Sigmoid colon (tissue), 7 donors: ENCODE measurements around the gene KCNA2. TPM values are rescaled to one million over a fixed set of nuclear protein-coding genes. Genes with fewer than 3 reads are reported as not detected.

Source experiments
- DNase-seq: peaks from one replicate; pipeline ENCODE4 v3.0.0-alpha.2; 2019
- H3K27ac ChIP-seq, 4 donors: fragments of 200-600 bp; sonication (generic); one replicate each; pipeline ENCODE4 v1.5.1; 2016 to 2019; ENCODE audit warnings: mild to moderate bottlenecking in 1 of 4
- H3K27me3 ChIP-seq, 3 donors: fragments of 200-600 bp; sonication (generic); one replicate each; pipeline ENCODE4 v1.5.1; 2019; ENCODE audit warnings: mild to moderate bottlenecking in 1 of 3
- H3K36me3 ChIP-seq, 4 donors: fragments of 200-600 bp; sonication (generic); one replicate each; pipeline ENCODE4 v1.5.1; 2016 to 2019
- H3K4me1 ChIP-seq, 4 donors: fragments of 200-600 bp; sonication (generic); one replicate each; pipeline ENCODE4 v1.5.1; 2017 to 2019
- H3K4me3 ChIP-seq, 4 donors: fragments of 200-600 bp; sonication (generic); one replicate each; pipeline ENCODE4 v1.5.1; 2017 to 2019; ENCODE audit warnings: mild to moderate bottlenecking in 2 of 4, moderate library complexity in 1 of 4
- H3K9me3 ChIP-seq, 4 donors: fragments of 200-600 bp in 3 of 4; sonication (generic) in 3 of 4; one replicate each; pipeline versions ENCODE4 v1.5.1 to v1.6.1; 2013 to 2019
- EP300 ChIP-seq, 4 donors: sonication (generic); formaldehyde crosslinking; IDR thresholded peaks; one replicate each; pipeline ENCODE4 v1.6.1; 2017; ENCODE audit warnings: antibody characterized with exemption in 4 of 4
- POLR2A ChIP-seq, 2 donors: fragments of 450-650 bp; IDR thresholded peaks; one replicate each; pipeline ENCODE4 v1.6.1; 2016; ENCODE audit warnings: antibody characterized with exemption in 2 of 2, mild to moderate bottlenecking in 2 of 2, moderate library complexity in 2 of 2
- POLR2AphosphoS5 ChIP-seq, 4 donors: sonication (generic); formaldehyde crosslinking; IDR thresholded peaks; one replicate each; pipeline ENCODE4 v1.6.1; 2017; ENCODE audit warnings: antibody characterized with exemption in 4 of 4
- WGBS, 2 donors: extraction: QIAGEN DNeasy Blood & Tissue Kit; methylation state at CpG; one replicate each; pipeline ENCODE4 v1.1.7; 2013; 5-methylcytosine and 5-hydroxymethylcytosine counted together
- intact Hi-C: fragments of 100-400 bp; cut with DNase I; formaldehyde crosslinking; loops from one replicate; pipeline ENCODE4 v1.15.1; 2023
- polyA plus RNA-seq, 3 donors: library from polyadenylated mRNA; stranded (reverse); fragments of 200-250 nt; gene quantifications; one replicate each; pipeline ENCODE4 v1.2.3, GENCODE V29; 2013
- total RNA-seq, 4 donors: library from RNA; depleted of rRNA; stranded (reverse); fragments of >200 nt; gene quantifications; one replicate each; pipeline ENCODE4 v1.1.0, GENCODE V29; 2016
- TF ChIP-seq, protein P1 (sequence below), 4 experiments: fragments of 450-650 bp in 3 of 4; fragments of 200-600 bp in 1 of 4; IDR thresholded peaks; one replicate each; pipeline ENCODE4 v1.5.1; 2016 to 2019; ENCODE audit warnings: antibody characterized with exemption in 4 of 4, mild to moderate bottlenecking in 3 of 4, moderate library complexity in 2 of 4
- donor health status: healthy with polysubstance abuse.
- donor health status: Bipolar disorder and iron deficiency.
- donor health status: healthy.

The KCNA2 gene
- total and polyA plus RNA-seq, 7 donors, result under 0.01 to 5.8 (median 1.2) TPM; not detected in 1

DNA sequence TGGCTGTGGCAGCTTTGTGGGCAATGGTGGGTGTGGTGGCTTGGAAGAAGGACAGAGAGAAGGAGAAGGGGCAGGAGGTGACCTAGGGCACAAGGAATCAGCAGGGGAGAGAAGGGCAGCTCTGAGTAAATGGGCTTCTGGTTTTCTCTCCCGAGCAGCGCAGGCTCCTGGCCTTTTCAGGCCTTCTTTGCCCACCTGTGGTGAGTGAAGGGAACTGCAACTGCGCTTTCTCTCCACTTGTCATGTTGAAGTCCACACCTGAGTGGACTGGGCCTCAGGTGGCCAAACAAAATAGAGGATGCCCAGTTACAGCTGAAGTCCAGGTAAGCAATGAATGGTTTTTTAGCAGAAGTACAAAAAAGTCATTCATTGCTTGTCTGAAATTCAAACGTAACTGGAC lies 57.8 kb downstream of the KCNA2 start:
- Histone ChIP-seq H3K36me3 (no peaks in the 10 kb centered on the region), H3K27ac (no peak overlapping the region), H3K4me1 (no peaks in the 10 kb centered on the region), H3K27me3 (peaks cover 0 to 32% (median 13%) of the 10 kb centered on the region in 3 donors), H3K9me3 (no peaks in the 10 kb centered on the region), H3K4me3 (no peak overlapping the region)
- intact Hi-C loops, result no loop called here
- 64 to 78% methylated on average over 4 of the region's 4 CpGs for WGBS, 2 donors
- no peak for DNase-seq
- TF ChIP-seq, protein P1, sequence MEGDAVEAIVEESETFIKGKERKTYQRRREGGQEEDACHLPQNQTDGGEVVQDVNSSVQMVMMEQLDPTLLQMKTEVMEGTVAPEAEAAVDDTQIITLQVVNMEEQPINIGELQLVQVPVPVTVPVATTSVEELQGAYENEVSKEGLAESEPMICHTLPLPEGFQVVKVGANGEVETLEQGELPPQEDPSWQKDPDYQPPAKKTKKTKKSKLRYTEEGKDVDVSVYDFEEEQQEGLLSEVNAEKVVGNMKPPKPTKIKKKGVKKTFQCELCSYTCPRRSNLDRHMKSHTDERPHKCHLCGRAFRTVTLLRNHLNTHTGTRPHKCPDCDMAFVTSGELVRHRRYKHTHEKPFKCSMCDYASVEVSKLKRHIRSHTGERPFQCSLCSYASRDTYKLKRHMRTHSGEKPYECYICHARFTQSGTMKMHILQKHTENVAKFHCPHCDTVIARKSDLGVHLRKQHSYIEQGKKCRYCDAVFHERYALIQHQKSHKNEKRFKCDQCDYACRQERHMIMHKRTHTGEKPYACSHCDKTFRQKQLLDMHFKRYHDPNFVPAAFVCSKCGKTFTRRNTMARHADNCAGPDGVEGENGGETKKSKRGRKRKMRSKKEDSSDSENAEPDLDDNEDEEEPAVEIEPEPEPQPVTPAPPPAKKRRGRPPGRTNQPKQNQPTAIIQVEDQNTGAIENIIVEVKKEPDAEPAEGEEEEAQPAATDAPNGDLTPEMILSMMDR (IDR thresholded peaks at IDR 0.05), result peak in 1 of 4 experiments; percentile 17
- TF ChIP-seq EP300 (IDR thresholded peaks at IDR 0.05), result no peak
- TF ChIP-seq POLR2AphosphoS5 (IDR thresholded peaks at IDR 0.05), result no peak
- TF ChIP-seq POLR2A (IDR thresholded peaks at IDR 0.05), result no peak

DNA sequence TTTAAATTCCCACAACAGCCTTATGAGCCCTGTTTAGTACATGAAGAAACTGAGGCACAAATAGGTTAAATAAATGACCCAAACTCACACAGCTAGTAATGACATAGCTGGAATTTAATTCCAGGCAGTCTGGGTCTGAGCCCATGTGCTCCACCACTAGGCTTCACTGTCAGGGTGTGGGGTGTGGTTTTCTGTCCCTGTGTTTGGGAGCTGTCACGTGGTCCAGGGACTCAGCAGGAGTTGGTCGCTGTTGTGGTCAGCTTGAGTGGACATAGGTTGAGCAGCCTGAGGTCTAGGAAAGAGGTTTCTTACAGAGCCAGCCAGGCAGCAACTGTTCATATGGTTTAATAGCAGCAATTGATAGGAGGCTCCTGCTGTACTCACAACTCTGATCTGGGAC lies 59.1 kb downstream of the KCNA2 start:
- Histone ChIP-seq H3K9me3 (no peaks in the 10 kb centered on the region), H3K36me3 (no peaks in the 10 kb centered on the region), H3K4me1 (no peaks in the 10 kb centered on the region), H3K27ac (no peak overlapping the region), H3K4me3 (no peak overlapping the region), H3K27me3 (peaks cover 0 to 21% (median 6%) of the 10 kb centered on the region in 3 donors)
- 60 to 62% methylated on average over 2 of the region's 2 CpGs for whole genome bisulfite sequencing, 2 donors
- intact Hi-C loops, result no loop called here
- DNase-seq, result no peak
- TF ChIP-seq POLR2A (IDR thresholded peaks at IDR 0.05) (no peak), POLR2AphosphoS5 (IDR thresholded peaks at IDR 0.05) (no peak), EP300 (IDR thresholded peaks at IDR 0.05) (no peak)
- TF ChIP-seq, protein P1 (IDR thresholded peaks at IDR 0.05), result no peak

GRCh38 chr1:110545492-110545891 lies 60.7 kb downstream of the KCNA2 start:
- no peaks in the 10 kb centered on the region for H3K9me3 ChIP-seq

DNA sequence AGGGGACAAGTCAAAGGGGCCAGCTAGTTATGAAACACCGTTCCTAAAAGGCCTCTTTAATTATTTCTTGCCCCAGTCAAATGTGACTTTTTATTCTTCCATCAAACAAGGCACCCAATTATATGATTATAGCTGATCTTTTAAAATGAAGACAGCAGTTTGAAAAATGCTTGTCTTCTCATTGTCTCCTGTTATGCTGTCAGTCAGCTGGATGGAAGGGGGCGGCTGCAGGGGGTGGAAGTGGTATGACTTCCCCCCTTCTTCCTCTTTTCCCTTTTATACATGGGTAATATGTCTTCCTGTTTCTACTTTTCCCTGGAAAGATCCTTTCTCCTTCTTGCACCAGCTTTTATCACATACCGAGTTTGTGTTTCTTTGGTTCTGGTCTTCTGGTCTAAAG lies 61.4 kb downstream of the KCNA2 start:
- intact Hi-C loops, result no loop called here
- peaks cover 0 to 6% (median 0%) of the 10 kb centered on the region in 3 donors for H3K27me3 ChIP-seq
- H3K36me3 ChIP-seq, result no peaks in the 10 kb centered on the region
- WGBS, 2 donors, result 64 to 70% methylated on average over 3 of the region's 3 CpGs
- no peak overlapping the region for H3K27ac ChIP-seq
- no peak for DNase-seq
- H3K9me3 ChIP-seq, result no peaks in the 10 kb centered on the region
- H3K4me1 ChIP-seq, result no peaks in the 10 kb centered on the region
- no peak overlapping the region for H3K4me3 ChIP-seq
- TF ChIP-seq, protein P1 (IDR thresholded peaks at IDR 0.05), result no peak
- no peak for TF ChIP-seq EP300 (IDR thresholded peaks at IDR 0.05)
- TF ChIP-seq POLR2AphosphoS5 (IDR thresholded peaks at IDR 0.05), result no peak
- no peak for TF ChIP-seq POLR2A (IDR thresholded peaks at IDR 0.05)

More at GRCh38 chr1:110545492-110545891, 60.7 kb downstream of the KCNA2 start:
- Histone ChIP-seq H3K4me1 (no peaks in the 10 kb centered on the region), H3K27me3 (peaks cover 0 to 11% (median 0%) of the 10 kb centered on the region in 3 donors), H3K36me3 (no peaks in the 10 kb centered on the region), H3K27ac (no peak overlapping the region), H3K4me3 (no peak overlapping the region)
- TF ChIP-seq POLR2AphosphoS5 (IDR thresholded peaks at IDR 0.05) (no peak), EP300 (IDR thresholded peaks at IDR 0.05) (no peak), POLR2A (IDR thresholded peaks at IDR 0.05) (no peak)
- TF ChIP-seq, protein P1 (IDR thresholded peaks at IDR 0.05), result no peak
- 52 to 63% methylated on average over 2 of the region's 2 CpGs for WGBS, 2 donors
- intact Hi-C loops, result no loop called here
- DNase-seq, result no peak

Other genes starting within 250 kb of the KCNA2 start
- 10 to 100 TPM in 1 of 4 donors, 1 to 10 TPM in 3; 3.7 to 10.2 (median 7.5) TPM for gene SLC16A4, start 215.3 kb downstream of the KCNA2 start, total RNA-seq
- 1 to 10 TPM in 2 of 3 donors, not detected in 1; 1.6 to 3.0 TPM for gene SLC16A4, start 215.3 kb downstream of the KCNA2 start, polyA plus RNA-seq
- gene LAMTOR5, start 198.7 kb downstream of the KCNA2 start, total RNA-seq, result 100 to 1,000 TPM in 2 of 4 donors, 10 to 100 TPM in 2; 61.2 to 117 (median 91.4) TPM
- 100 to 1,000 TPM; 249 to 543 (median 418) TPM for gene LAMTOR5, start 198.7 kb downstream of the KCNA2 start, polyA plus RNA-seq
- 1 to 10 TPM in 1 of 4 donors, not detected in 3; 3.2 TPM for gene PROK1, start 155.2 kb downstream of the KCNA2 start, total RNA-seq
- gene PROK1, start 155.2 kb downstream of the KCNA2 start, polyA plus RNA-seq, result under 1 TPM in 2 of 3 donors, not detected in 1; 0.09 to 0.46 TPM
- gene KCNA10, start 87.2 kb downstream of the KCNA2 start, total RNA-seq, result not detected
- not detected for gene KCNA10, start 87.2 kb downstream of the KCNA2 start, polyA plus RNA-seq
- gene KCNA3, start 68.6 kb upstream of the KCNA2 start, total RNA-seq, result 1 to 10 TPM in 1 of 4 donors, under 1 TPM in 2, not detected in 1; 0.71 to 1.8 (median 0.82) TPM
- 1 to 10 TPM in 1 of 3 donors, not detected in 2; 4.3 TPM for gene KCNA3, start 68.6 kb upstream of the KCNA2 start, polyA plus RNA-seq